ENCODE results near the gene ENSA. TPM values are rescaled to one million over a fixed set of nuclear protein-coding genes. Genes with fewer than 3 reads are reported as not detected.
"Not testable (repeated sequence)": the region's sequence is repeated elsewhere in the genome, so short reads cannot be mapped to it uniquely, and the experiment has no call there.

ENSA gene
- total RNA-seq, 8 experiments from 2014 or later: 101 to 222 (median 139) TPM

DNA sequence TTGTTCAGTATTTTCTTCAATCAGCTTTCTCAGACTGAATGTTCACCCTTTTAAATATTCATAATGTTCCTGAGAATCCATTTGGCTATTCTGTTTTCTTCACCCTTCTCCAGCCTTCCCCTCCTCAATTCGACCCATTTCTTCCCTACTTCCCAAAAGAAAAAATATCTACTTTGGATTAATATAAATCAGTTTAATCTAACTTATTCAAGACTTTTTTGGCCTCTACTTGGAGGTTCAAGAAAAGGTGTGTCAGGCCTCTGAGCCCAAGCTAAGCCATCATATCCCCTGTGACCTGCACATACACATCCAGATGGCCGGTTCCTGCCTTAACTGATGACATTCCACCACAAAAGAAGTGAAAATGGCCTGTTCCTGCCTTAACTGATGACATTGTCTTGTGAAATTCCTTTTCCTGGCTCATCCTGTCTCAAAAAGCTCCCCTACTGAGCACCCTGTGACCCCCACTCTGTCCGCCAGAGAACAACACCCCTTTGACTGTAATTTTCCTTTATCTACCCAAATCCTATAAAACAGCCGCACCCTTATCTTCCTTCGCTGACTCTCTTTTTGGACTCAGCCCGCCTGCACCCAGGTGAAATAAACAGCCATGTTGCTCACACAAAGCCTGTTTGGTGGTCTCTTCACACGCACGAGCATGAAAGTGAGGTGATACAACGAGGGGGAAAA is 11.9 kb upstream of the ENSA start:
- H3K4me1 ChIP-seq (replicated peaks in 1 of 2); H3K4me3 ChIP-seq; H3K27ac ChIP-seq; ATAC-seq (replicated peaks in 6 of 8); in situ Hi-C loops (cut with MboI; ENCODE audit: low pct_unique_long_range_greater_than_20kb in 2 of 9, low sequenced_read_pairs in 9 of 9, unreplicated experiment in 9 of 9): not testable (repeated sequence)
- 40 to 100% (median 74%) methylated on average over 2 to 9 of the region's 9 CpGs for WGBS, 10 experiments

DNA sequence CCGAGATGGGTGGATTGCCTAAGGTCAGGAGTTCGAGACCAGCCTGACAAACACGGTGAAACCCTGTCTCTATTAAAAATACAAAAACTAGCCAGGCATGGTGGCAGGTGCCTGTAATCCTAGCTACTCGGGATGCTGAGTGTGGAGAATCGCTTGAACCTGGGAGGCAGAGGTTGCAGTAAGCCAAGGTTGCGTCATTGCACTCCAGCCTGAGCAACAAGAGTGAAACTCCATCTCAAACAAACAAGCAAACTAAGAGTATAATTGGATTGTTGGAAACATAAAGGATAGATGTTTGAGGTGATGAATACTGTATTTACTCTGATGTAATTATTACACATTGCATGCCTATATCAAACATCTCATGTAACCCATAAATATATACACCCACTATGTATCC is 9.0 kb upstream of the ENSA start:
- ATAC-seq (replicated peaks in 6 of 8); in situ Hi-C loops (cut with MboI; ENCODE audit: low pct_unique_long_range_greater_than_20kb in 2 of 9, low sequenced_read_pairs in 9 of 9, unreplicated experiment in 9 of 9); H3K4me3 ChIP-seq; H3K27ac ChIP-seq: not testable (repeated sequence)
- H3K4me1 ChIP-seq (replicated peaks in 1 of 2): peaks cover 6 to 11% of the 10 kb centered on the region in 2 donors
- 76 to 100% (median 93%) methylated on average over 1 to 6 of the region's 6 CpGs; no CpG with 5 or more reads in 1 of the 10 experiments for WGBS, 10 experiments

DNA sequence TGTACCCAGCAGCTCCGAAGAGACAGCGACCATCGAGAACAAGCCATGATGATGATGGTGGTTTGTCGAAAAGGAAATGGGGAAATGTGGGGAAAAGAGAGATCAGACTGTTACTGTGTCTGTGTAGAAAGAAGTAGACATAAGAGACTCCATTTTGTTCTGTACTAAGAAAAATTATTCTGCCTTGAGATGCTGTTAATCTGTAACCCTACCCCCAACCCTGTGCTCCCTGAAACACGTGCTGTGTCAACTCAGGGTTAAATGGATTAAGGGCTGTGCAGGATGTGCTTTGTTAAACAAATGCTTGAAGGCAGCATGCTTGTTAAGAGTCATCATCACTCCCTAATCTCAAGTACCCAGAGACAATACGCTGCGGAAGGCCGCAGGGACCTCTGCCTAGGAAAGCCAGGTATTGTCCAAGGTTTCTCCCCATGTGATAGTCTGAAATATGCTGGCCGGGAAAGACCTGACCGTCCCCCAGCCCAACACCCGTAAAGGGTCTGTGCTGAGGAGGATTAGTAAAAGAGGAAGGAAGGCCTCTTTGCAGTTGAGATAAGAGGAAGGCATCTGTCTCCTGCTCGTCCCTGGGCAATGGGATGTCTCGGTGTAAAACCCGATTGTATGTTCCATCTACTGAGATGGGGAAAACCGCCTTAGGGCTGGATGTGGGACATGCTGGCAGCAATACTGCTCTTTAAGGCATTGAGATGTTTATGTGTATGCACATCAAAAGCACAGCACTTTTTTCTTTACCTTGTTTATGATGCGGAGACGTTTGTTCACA is 5.6 kb upstream of the ENSA start:
- H3K4me3 ChIP-seq; in situ Hi-C loops (cut with MboI; ENCODE audit: low pct_unique_long_range_greater_than_20kb in 2 of 9, low sequenced_read_pairs in 9 of 9, unreplicated experiment in 9 of 9); ATAC-seq (replicated peaks in 6 of 8); H3K27ac ChIP-seq: not testable (repeated sequence)
- 23 to 100% (median 88%) methylated on average over 1 to 6 of the region's 17 CpGs; no CpG with 5 or more reads in 1 of the 10 experiments for WGBS, 10 experiments
- H3K4me1 ChIP-seq (replicated peaks in 1 of 2): peaks cover 12 to 17% of the 10 kb centered on the region in 2 donors

DNA sequence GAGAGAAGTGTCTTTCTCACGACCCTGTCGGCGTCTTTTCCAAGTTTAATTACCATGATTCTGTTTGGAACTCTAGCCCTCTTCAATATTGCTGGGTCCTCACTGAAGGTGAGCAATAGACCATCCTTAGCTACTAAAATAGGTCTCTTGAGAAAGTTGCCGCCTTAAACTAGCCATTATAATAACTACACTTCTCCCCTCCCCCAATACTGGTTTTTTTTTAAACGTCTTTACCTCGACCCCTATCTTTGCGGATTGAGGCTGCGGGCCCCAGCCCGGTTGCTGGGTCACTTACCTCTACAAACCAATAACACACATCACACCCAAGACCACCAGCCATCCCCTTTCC is 672 bp downstream of the ENSA start:
- ATAC-seq (replicated peaks in 6 of 8): no peak
- 0 to 5% (median 1%) methylated on average over 1 to 9 of the region's 9 CpGs; no CpG with 5 or more reads in 2 of the 10 experiments for WGBS, 10 experiments
- Histone ChIP-seq H3K4me1 (replicated peaks in 1 of 2) (peaks cover 13 to 14% of the 10 kb centered on the region in 2 donors), H3K4me3 (peak overlapping the region; percentile 67 to 95 (median 83)), H3K27ac (peak overlapping the region; percentile 59 to 99)
- in situ Hi-C loops (cut with MboI; ENCODE audit: low pct_unique_long_range_greater_than_20kb in 2 of 9, low sequenced_read_pairs in 9 of 9, unreplicated experiment in 9 of 9): no loop called here

DNA sequence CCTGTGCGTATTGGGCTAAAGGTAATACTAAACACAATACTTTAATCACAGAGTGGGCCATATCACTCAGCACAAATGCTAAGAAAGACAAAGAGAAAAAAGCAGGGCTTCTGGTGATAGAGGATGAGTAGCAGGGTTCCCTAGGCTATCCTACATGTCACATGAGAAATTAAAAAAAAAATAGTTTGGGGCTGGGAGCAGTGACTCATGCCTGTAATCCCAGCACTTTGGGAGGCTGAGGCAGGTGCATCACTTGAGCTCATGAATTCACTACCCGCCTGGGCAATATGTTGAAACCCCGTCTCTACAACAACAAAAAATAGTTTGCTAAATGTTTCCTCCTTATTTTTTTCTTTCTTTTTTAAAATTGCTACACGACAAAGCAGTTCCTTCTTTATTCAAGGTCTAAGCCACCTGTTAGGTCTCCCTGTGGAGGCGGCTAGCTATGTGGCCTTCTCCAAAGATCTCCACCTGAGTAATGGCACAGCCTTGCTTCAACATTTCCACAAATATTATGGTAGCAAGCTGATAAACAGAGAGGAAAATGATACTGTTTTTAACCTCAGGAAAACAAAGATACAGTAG is 1.5 kb downstream of the ENSA start:
- WGBS, 10 experiments: 57 to 94% (median 80%) methylated on average over 2 to 5 of the region's 5 CpGs
- in situ Hi-C loops (cut with MboI; ENCODE audit: low pct_unique_long_range_greater_than_20kb in 2 of 9, low sequenced_read_pairs in 9 of 9, unreplicated experiment in 9 of 9): no loop called here
- Histone ChIP-seq H3K4me1 (replicated peaks in 1 of 2) (peaks cover 13 to 14% of the 10 kb centered on the region in 2 donors), H3K4me3 (peak overlapping the region; percentile 67 to 95 (median 83)), H3K27ac (no peak overlapping the region)
- ATAC-seq (replicated peaks in 6 of 8): no peak

DNA sequence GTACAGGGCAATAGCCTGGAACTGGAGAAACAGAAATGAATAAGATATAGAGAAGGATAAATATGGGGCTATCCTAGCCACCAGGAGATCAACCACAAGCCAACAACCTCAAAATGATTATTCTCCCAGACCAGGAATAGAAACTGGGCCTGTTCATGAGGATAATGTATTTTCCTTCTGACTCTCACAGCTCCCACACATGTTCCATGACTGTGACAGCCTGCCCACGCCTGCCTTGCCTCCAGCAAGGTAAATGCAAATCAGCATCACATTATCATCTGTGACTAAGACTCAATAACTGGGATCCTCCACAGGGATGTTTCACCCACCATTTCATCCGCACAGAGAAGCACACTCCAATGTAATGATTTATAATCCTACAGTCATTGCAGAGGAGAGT is 3.3 kb downstream of the ENSA start:
- 0 to 100% (median 88%) methylated on average over 1 to 2 of the region's 2 CpGs; no CpG with 5 or more reads in 3 of the 10 experiments for WGBS, 10 experiments
- H3K27ac ChIP-seq: no peak overlapping the region
- H3K4me1 ChIP-seq (replicated peaks in 1 of 2): peaks cover 13 to 14% of the 10 kb centered on the region in 2 donors
- in situ Hi-C loops (cut with MboI; ENCODE audit: low pct_unique_long_range_greater_than_20kb in 2 of 9, low sequenced_read_pairs in 9 of 9, unreplicated experiment in 9 of 9): no loop called here
- ATAC-seq (replicated peaks in 6 of 8): peak in 3 of 8 experiments; percentile 9 to 13 (median 12)
- H3K4me3 ChIP-seq: no peak overlapping the region

DNA sequence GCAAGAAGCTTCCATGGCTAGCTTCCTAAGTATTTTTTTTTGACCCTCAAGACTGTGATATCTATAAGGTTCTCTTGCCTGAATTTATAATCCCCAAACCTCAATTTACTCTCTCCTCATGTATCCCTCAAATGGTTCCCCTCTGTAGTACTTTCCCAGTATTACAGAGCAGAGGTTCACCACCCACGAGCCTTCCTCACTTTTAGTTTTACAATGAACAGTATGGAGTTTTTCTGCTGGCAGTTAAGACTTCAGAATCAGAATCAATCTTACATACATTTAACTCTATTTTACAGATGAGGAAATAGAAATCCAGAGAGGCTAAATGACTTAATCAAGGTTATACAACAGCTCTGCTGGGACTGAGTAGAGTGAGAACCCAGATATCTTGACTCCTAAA is 4.9 kb downstream of the ENSA start:
- in situ Hi-C loops (cut with MboI; ENCODE audit: low pct_unique_long_range_greater_than_20kb in 2 of 9, low sequenced_read_pairs in 9 of 9, unreplicated experiment in 9 of 9); H3K4me1 ChIP-seq (replicated peaks in 1 of 2); H3K4me3 ChIP-seq; H3K27ac ChIP-seq; ATAC-seq (replicated peaks in 6 of 8): not testable (repeated sequence)
- 86 to 100% (median 95%) methylated on average over 1 of the region's 1 CpG; no CpG with 5 or more reads in 6 of the 10 experiments for WGBS, 10 experiments

DNA sequence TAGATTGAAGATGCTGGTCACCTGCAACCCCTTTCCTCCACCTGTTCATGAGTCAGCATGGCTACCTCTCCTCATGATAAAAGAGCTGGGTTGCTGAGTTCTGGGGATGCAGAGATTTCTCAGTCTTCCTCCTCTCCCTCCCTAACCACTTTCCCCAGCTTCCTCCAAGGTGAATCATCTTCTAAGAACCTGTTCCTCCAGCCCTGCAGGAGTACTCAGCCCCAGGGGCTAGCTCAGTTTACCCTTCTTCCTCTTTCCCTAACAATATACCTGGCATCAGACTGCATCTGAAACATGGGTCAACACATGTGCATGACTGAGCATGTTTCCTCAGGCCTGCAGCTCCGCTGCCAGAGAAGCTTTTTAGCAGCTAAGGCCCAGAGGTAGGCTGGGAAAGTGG is 5.3 kb downstream of the ENSA start:
- ATAC-seq (replicated peaks in 6 of 8); H3K4me1 ChIP-seq (replicated peaks in 1 of 2); H3K27ac ChIP-seq; H3K4me3 ChIP-seq; in situ Hi-C loops (cut with MboI; ENCODE audit: low pct_unique_long_range_greater_than_20kb in 2 of 9, low sequenced_read_pairs in 9 of 9, unreplicated experiment in 9 of 9): not testable (repeated sequence)
- 80 to 100% (median 100%) methylated on average over 1 of the region's 1 CpG; no CpG with 5 or more reads in 6 of the 10 experiments for WGBS, 10 experiments

DNA sequence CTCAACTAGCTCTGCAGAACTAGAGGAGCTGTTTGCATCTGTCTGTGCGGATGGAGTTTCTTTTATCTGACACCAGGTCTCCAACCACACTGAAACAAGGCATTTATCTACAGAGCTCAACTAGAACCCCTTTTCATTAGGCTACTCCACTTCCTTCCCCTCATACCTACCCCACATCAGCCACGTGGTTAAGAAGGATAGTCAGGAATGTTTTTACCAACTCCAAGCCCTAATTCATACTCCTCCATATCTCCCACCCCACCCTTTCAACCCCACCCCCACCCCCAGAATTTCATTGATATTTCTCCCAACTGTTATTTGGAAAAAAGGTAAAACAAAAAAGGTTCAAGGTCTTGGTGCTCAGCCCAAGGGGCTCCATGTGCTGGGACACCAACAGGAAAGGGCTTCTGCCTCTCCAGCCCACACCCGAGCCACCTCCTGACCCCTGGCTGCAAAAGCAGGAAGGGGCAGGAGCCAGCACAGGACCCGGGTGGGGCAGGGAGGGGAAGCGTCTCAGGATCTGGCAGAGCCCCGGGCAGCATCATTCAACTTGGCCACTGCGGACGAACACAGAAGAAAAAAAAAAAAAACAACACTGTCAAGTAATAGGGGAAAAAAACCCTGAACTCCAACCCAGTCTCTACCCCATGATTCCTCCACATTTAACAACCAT is 7.0 kb downstream of the ENSA start:
- 30 to 98% (median 84%) methylated on average over 2 to 4 of the region's 8 CpGs; no CpG with 5 or more reads in 5 of the 10 experiments for WGBS, 10 experiments
- in situ Hi-C loops (cut with MboI; ENCODE audit: low pct_unique_long_range_greater_than_20kb in 2 of 9, low sequenced_read_pairs in 9 of 9, unreplicated experiment in 9 of 9): no loop called here
- peak in 3 of 8 experiments; percentile 11 to 42 (median 26) for ATAC-seq (replicated peaks in 6 of 8)
- Histone ChIP-seq H3K27ac (no peak overlapping the region), H3K4me3 (no peak overlapping the region), H3K4me1 (replicated peaks in 1 of 2) (no peaks in the 10 kb centered on the region)

DNA sequence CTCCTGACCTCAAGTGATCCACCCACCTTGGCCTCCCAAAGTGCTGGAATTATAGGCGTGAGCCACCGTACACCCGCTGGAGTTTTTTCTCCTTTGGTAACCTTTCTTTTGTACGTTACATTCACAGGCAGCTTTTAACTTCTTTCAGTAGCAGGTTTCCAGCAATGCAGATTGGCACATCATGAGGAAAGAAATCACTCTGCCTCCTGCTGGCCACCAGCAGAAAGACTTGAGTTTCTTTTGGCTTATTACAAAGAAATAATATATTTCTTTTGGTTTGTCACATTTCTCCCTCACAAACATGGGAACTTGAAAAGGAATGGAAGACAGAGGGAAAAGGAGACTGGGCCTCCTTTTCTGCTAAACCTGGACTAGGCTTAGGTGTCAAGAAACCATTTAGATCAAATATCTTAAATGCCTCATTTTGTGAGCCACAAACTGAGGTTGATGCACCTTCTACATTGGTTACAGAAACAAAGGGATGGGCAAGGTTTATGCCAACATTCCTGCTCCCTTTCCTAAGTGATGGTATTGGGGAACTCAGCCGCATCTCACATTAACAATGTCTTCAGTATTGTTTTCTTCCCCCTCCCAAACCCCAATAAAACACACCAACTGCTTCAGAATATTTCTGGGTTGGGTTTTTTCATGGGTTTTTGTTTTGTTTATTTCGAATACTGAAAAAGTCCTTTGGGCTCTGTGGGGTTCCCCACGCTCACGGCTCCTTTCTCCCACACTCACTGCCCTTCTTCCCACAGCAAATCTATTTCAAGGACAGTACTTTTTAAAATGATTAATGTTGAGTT is 7.7 kb downstream of the ENSA start:
- no peak for ATAC-seq (replicated peaks in 6 of 8)
- no peak overlapping the region for H3K27ac ChIP-seq
- H3K4me1 ChIP-seq (replicated peaks in 1 of 2): no peaks in the 10 kb centered on the region
- in situ Hi-C loops (cut with MboI; ENCODE audit: low pct_unique_long_range_greater_than_20kb in 2 of 9, low sequenced_read_pairs in 9 of 9, unreplicated experiment in 9 of 9): no loop called here
- WGBS, 10 experiments: 56 to 90% (median 83%) methylated on average over 4 to 8 of the region's 8 CpGs
- no peak overlapping the region for H3K4me3 ChIP-seq

DNA sequence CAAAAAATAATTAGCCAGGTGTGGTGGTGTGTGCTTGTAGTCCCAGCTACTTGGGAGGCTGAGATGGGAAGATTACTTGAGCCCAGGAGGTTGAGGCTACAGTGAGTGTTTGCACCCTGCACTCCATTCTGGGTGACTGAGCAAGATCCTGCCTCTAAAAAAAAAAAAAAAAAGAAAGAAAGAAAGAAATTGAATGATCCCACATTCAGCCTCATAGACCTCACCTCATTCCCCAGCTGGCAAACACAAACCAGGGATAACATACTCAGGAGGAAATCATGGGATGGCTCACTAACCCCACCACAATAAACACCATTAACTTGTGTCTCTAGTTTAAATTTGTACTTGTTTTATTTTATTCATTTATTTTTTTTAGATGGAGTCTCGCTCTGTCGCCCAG is 8.5 kb downstream of the ENSA start:
- 100% methylated on average over 2 of the region's 2 CpGs; no CpG with 5 or more reads in 3 of the 10 experiments for WGBS, 10 experiments
- in situ Hi-C loops (cut with MboI; ENCODE audit: low pct_unique_long_range_greater_than_20kb in 2 of 9, low sequenced_read_pairs in 9 of 9, unreplicated experiment in 9 of 9): no loop called here
- H3K27ac ChIP-seq: no peak overlapping the region
- ATAC-seq (replicated peaks in 6 of 8): no peak
- no peaks in the 10 kb centered on the region for H3K4me1 ChIP-seq (replicated peaks in 1 of 2)
- H3K4me3 ChIP-seq: no peak overlapping the region
